Gastrocnemius medialis (tissue), 4 donors: ENCODE results near the gene EPS8. TPM values are rescaled to one million over a fixed set of nuclear protein-coding genes. Genes with fewer than 3 reads are reported as not detected.

Source experiments
- ATAC-seq, 2 donors: fragments of 150-250 bp; one replicate each; pipeline ENCODE4 v1.9.1; 2016
- DNase-seq, 2 donors: peaks; one replicate each; pipeline ENCODE4 v3.0.0-alpha.2; 2019
- H3K27ac ChIP-seq, 4 donors: fragments of 200-600 bp; sonication (generic); 1 replicate in 1 of 4; 2 replicates in 3 of 4; pipeline ENCODE4 v1.5.1; 2016 to 2018; ENCODE audit warnings: mild to moderate bottlenecking in 2 of 4, moderate library complexity in 1 of 4
- H3K27me3 ChIP-seq, 3 donors: fragments of 200-600 bp; sonication (generic) in 2 of 3; 1 replicate in 1 of 3; 2 replicates in 2 of 3; pipeline versions ENCODE4 v1.5.1 to v1.6.0; 2016 to 2019; ENCODE audit warnings: mild to moderate bottlenecking in 1 of 3, moderate library complexity in 1 of 3
- H3K36me3 ChIP-seq, 2 donors: fragments of 200-600 bp; sonication (generic) in 1 of 2; one replicate each; pipeline ENCODE4 v1.5.1; 2017 to 2018
- H3K4me1 ChIP-seq, 2 donors: fragments of 200-600 bp; sonication (generic) in 1 of 2; one replicate each; pipeline ENCODE4 v1.5.1; 2016 to 2017; ENCODE audit warnings: mild to moderate bottlenecking in 2 of 2
- H3K4me3 ChIP-seq, 4 donors: fragments of 200-600 bp; sonication (generic) in 3 of 4; 1 replicate in 1 of 4; 2 replicates in 3 of 4; pipeline ENCODE4 v1.5.1; 2016 to 2019; ENCODE audit warnings: mild to moderate bottlenecking in 2 of 4
- H3K9me3 ChIP-seq, 3 donors: fragments of 200-600 bp; sonication (generic) in 2 of 3; 1 replicate in 1 of 3; 2 replicates in 2 of 3; pipeline ENCODE4 v1.5.1; 2016 to 2019
- CTCF ChIP-seq, 5 experiments: fragments of 450-650 bp in 3 of 5; fragments of 200-600 bp in 2 of 5; sonication (generic) in 2 of 5; IDR thresholded peaks in 4 of 5; conservative IDR thresholded peaks in 1 of 5; 1 replicate in 4 of 5; 2 replicates in 1 of 5; pipeline ENCODE4 v1.5.1; 2016 to 2019; ENCODE audit warnings: antibody characterized with exemption in 5 of 5, mild to moderate bottlenecking in 3 of 5, moderate library complexity in 3 of 5
- POLR2A ChIP-seq, 2 donors: fragments of 450-650 bp; IDR thresholded peaks; one replicate each; pipeline ENCODE4 v1.6.1; 2017; ENCODE audit warnings: antibody characterized with exemption in 2 of 2, mild to moderate bottlenecking in 2 of 2, moderate library complexity in 2 of 2
- in situ Hi-C, 4 donors: fragments of 200-750 bp; cut with MboI; loops; one replicate each; pipeline versions ENCODE4 v1.15.0 to v1.8.0; 2017; ENCODE audit warnings: low sequenced_read_pairs in 4 of 4
- intact Hi-C: fragments of 100-400 bp; cut with DNase I; formaldehyde crosslinking; loops from one replicate; pipeline ENCODE4 v1.15.1; 2023; ENCODE audit warnings: low total_unique reads
- total RNA-seq, 4 donors: library from RNA; depleted of rRNA; stranded (reverse); fragments of >200 nt; gene quantifications; one replicate each; pipeline versions ENCODE4 v1.1.0 to v1.2.3, GENCODE V29; 2016

Gene EPS8
- total RNA-seq, 4 donors from 2014 or later = 26.8 to 48.4 (median 32.0) TPM

GRCh38 chr12:15648558-15648957 lies 140.6 kb downstream of the EPS8 start:
- Histone ChIP-seq H3K9me3 (no peaks in the 10 kb centered on the region), H3K27me3 (no peaks in the 10 kb centered on the region), H3K27ac (no peak overlapping the region), H3K4me3 (no peak overlapping the region), H3K36me3 (no peaks in the 10 kb centered on the region), H3K4me1 (no peaks in the 10 kb centered on the region)
- ATAC-seq = no peak
- no peak for DNase-seq
- TF ChIP-seq POLR2A (IDR thresholded peaks at IDR 0.05) (no peak), CTCF (IDR thresholded peaks at IDR 0.05 in 4 of 5, conservative IDR thresholded peaks at IDR 0.05 in 1 of 5) (no peak)
- intact Hi-C loops = no loop called here
- in situ Hi-C loops = no loop called here

- intact Hi-C loops (no loop called here), in situ Hi-C loops (no loop called here)
- Histone ChIP-seq H3K9me3 (no peaks in the 10 kb centered on the region), H3K36me3 (no peaks in the 10 kb centered on the region), H3K4me3 (no peak overlapping the region), H3K27ac (no peak overlapping the region), H3K27me3 (no peaks in the 10 kb centered on the region), H3K4me1 (no peaks in the 10 kb centered on the region)
- DNase-seq = no peak
- ATAC-seq = no peak
- no peak for TF ChIP-seq CTCF (IDR thresholded peaks at IDR 0.05 in 4 of 5, conservative IDR thresholded peaks at IDR 0.05 in 1 of 5)
- TF ChIP-seq POLR2A (IDR thresholded peaks at IDR 0.05) = no peak
These were observed 142.6 kb downstream of the EPS8 start for GRCh38 chr12:15646581-15646980.

- no peak for DNase-seq
- Histone ChIP-seq H3K9me3 (no peaks in the 10 kb centered on the region), H3K4me3 (no peak overlapping the region), H3K4me1 (no peaks in the 10 kb centered on the region), H3K27ac (no peak overlapping the region), H3K36me3 (peaks cover 0 to 8% of the 10 kb centered on the region in 2 donors), H3K27me3 (no peaks in the 10 kb centered on the region)
- ATAC-seq = no peak
- intact Hi-C loops = no loop called here
- TF ChIP-seq POLR2A (IDR thresholded peaks at IDR 0.05) (no peak), CTCF (IDR thresholded peaks at IDR 0.05 in 4 of 5, conservative IDR thresholded peaks at IDR 0.05 in 1 of 5) (no peak)
- in situ Hi-C loops = no loop called here
These were observed 144.5 kb downstream of the EPS8 start for GRCh38 chr12:15644700-15645099.

GRCh38 chr12:15638231-15638630 lies 151.0 kb downstream of the EPS8 start:
- intact Hi-C loops = no loop called here
- no peak overlapping the region for H3K27ac ChIP-seq
- no peak for TF ChIP-seq POLR2A (IDR thresholded peaks at IDR 0.05)
- TF ChIP-seq CTCF (IDR thresholded peaks at IDR 0.05 in 4 of 5, conservative IDR thresholded peaks at IDR 0.05 in 1 of 5) = no peak
- DNase-seq (no peak), ATAC-seq (no peak)
- no peak overlapping the region for H3K4me3 ChIP-seq
- in situ Hi-C loops = no loop called here
- H3K36me3 ChIP-seq = peaks cover 0 to 9% of the 10 kb centered on the region in 2 donors
- H3K9me3 ChIP-seq = no peaks in the 10 kb centered on the region
- H3K4me1 ChIP-seq = no peaks in the 10 kb centered on the region
- no peaks in the 10 kb centered on the region for H3K27me3 ChIP-seq
